Peyer's patch (tissue), 4 donors: ENCODE results near the gene MYL10.

ENCODE experiments used
- POLR2A ChIP-seq, 2 donors: fragments of 450-650 bp; IDR thresholded peaks; one replicate each; pipeline ENCODE4 v1.5.1; 2017; ENCODE audit warnings: antibody characterized with exemption in 2 of 2, mild to moderate bottlenecking in 2 of 2, moderate library complexity in 2 of 2
- TF ChIP-seq, protein P1 (sequence below), 6 experiments: fragments of 450-650 bp in 4 of 6; fragments of 200-600 bp in 2 of 6; sonication (generic) in 1 of 6; IDR thresholded peaks; one replicate each; pipeline ENCODE4 v1.5.1; 2017 to 2019; ENCODE audit warnings: antibody characterized with exemption in 6 of 6, mild to moderate bottlenecking in 3 of 6, moderate library complexity in 1 of 6

DNA sequence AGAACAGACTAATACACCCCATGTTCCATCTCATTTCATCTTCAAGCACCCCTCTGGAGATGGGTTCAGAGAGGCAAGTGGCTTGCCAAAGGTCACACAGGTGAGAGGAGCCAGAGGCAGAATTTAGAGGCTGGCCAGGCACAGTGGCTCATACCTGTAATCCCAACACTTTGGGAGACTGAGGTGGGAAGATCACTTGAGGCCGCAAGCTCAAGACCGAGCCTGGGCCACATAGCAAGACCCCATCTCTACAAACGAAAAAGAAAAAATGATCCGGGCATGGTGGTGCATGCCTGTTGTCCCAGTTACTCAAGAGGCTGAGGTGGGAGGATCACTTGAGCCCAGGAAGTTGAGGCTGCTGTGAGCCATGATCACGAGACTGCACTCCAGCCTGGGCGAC is 34.7 kb upstream of the MYL10 start:
- TF ChIP-seq, protein P1, sequence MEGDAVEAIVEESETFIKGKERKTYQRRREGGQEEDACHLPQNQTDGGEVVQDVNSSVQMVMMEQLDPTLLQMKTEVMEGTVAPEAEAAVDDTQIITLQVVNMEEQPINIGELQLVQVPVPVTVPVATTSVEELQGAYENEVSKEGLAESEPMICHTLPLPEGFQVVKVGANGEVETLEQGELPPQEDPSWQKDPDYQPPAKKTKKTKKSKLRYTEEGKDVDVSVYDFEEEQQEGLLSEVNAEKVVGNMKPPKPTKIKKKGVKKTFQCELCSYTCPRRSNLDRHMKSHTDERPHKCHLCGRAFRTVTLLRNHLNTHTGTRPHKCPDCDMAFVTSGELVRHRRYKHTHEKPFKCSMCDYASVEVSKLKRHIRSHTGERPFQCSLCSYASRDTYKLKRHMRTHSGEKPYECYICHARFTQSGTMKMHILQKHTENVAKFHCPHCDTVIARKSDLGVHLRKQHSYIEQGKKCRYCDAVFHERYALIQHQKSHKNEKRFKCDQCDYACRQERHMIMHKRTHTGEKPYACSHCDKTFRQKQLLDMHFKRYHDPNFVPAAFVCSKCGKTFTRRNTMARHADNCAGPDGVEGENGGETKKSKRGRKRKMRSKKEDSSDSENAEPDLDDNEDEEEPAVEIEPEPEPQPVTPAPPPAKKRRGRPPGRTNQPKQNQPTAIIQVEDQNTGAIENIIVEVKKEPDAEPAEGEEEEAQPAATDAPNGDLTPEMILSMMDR (IDR thresholded peaks at IDR 0.05) = no peak
- TF ChIP-seq POLR2A (IDR thresholded peaks at IDR 0.05) = no peak
